Coronary artery (tissue), 2 donors: ENCODE results near the gene MAD1L1.

Experiments used
- DNase-seq: peaks from one replicate; pipeline ENCODE4 v3.0.0-alpha.2; 2017; ENCODE audit warnings: low spot score
- H3K27ac ChIP-seq, 2 donors: fragments of 200-600 bp; sonication (generic); one replicate each; pipeline ENCODE4 v1.5.1; 2016 to 2019
- H3K4me3 ChIP-seq: fragments of 200-600 bp; sonication (generic); 2 replicates; pipeline ENCODE4 v1.5.1; 2016; ENCODE audit warnings: mild to moderate bottlenecking, moderate library complexity
- TF ChIP-seq, protein P1 (sequence below): fragments of 200-600 bp; sonication (generic); IDR thresholded peaks from one replicate; pipeline ENCODE4 v1.5.1; 2019; ENCODE audit warnings: antibody characterized with exemption

Gene MAD1L1

DNA sequence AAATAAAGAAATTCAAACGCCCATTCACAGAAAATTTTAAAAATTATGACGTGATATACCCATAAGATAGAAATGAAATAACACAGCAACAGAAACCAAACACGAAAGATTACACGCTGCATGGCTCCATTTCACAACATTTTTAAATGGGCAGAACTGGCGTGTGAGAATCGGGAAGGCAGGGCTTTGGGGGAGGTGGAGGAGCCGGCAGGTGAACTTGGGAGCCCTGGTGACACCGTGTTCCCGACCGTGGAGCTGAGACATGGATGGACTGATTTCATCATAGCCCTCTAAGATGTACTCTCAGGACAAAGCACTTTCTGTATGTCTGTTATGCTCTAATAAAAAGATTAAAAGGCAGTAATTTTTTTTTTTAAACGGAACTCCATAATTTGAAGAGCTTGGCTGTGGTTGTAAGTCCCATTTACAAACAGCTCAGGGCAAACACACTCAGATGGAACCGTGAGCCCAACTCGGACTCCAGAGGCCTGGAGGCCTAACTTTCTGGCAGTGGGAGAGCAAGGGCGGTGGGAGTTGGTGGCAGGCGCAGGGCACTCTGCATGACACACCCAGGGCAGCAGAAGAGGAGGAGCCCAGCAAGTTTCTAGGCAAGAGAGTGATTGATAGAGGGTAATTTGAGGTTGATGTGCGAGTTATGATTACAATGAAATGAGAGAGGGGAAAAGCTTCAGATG is 203.4 kb downstream of the MAD1L1 start:
- DNase-seq: no peak
- Histone ChIP-seq H3K4me3 (no peak overlapping the region), H3K27ac (no peak overlapping the region)
- TF ChIP-seq, protein P1, sequence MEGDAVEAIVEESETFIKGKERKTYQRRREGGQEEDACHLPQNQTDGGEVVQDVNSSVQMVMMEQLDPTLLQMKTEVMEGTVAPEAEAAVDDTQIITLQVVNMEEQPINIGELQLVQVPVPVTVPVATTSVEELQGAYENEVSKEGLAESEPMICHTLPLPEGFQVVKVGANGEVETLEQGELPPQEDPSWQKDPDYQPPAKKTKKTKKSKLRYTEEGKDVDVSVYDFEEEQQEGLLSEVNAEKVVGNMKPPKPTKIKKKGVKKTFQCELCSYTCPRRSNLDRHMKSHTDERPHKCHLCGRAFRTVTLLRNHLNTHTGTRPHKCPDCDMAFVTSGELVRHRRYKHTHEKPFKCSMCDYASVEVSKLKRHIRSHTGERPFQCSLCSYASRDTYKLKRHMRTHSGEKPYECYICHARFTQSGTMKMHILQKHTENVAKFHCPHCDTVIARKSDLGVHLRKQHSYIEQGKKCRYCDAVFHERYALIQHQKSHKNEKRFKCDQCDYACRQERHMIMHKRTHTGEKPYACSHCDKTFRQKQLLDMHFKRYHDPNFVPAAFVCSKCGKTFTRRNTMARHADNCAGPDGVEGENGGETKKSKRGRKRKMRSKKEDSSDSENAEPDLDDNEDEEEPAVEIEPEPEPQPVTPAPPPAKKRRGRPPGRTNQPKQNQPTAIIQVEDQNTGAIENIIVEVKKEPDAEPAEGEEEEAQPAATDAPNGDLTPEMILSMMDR: no peak

GRCh38 chr7:2028733-2029132 is 204.0 kb downstream of the MAD1L1 start:
- TF ChIP-seq, protein P1: no peak
- Histone ChIP-seq H3K27ac (no peak overlapping the region), H3K4me3 (no peak overlapping the region)
- DNase-seq: no peak

GRCh38 chr7:2025188-2025587 is 207.6 kb downstream of the MAD1L1 start:
- H3K4me3 ChIP-seq: no peak overlapping the region
- TF ChIP-seq, protein P1: no peak

DNA sequence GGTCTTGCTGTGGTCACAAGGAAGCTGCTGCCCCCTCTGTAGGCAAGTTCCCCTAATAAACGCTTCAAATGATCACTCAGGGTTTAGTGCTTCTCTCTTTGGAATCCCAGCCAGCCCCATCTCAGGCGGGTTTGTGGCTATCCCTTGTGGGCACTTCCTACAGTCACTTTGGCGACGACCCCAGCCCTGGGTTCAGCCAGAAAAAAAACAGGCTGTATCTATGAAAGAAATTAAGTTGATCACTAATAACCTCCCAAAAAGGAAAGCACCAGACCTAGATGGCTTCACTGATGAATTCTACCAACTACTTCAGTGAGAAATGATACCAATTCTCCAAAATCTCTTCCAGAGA is 208.2 kb downstream of the MAD1L1 start:
- TF ChIP-seq, protein P1: no peak
- peak; percentile 63 for DNase-seq
- Histone ChIP-seq H3K4me3 (no peak overlapping the region), H3K27ac (peak overlapping the region in 1 of 2 donors; percentile 9)

More at GRCh38 chr7:2025188-2025587, 207.6 kb downstream of the MAD1L1 start:
- H3K27ac ChIP-seq: no peak overlapping the region
- no peak for DNase-seq

DNA sequence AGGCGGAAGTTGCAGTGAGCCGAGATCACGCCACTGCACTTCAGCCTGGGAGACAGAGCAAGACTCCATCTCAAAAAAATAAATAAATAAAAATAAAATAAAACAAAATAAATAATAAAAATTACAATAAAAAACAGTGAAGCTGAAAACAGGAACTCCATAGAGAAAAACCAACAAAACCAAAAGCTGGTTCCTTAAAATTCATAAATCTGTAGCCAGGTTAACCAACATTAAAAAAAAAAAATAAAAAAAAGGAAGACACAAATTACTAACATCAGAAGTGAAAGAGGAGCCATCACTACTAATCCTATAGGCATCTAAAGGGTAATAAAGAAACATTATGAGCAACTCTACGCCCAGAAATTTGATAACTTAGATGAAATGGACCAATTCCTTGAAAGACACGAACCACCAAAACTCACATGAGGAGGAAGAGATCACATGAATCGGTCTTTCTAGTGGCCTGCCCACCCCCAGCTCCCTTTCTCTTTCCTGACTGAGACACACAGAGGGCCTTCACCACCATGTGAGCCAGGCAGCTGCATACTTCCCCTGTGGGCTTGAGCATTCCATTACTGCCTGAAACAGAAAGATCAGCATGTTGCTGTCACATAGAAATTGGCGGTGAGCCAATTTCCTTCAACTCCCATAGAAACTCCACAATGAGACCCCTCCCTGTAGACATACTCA is 208.7 kb downstream of the MAD1L1 start:
- Histone ChIP-seq H3K27ac (peak overlapping the region in 1 of 2 donors; percentile 9), H3K4me3 (no peak overlapping the region)
- peak; percentile 43 for DNase-seq
- TF ChIP-seq, protein P1: no peak

DNA sequence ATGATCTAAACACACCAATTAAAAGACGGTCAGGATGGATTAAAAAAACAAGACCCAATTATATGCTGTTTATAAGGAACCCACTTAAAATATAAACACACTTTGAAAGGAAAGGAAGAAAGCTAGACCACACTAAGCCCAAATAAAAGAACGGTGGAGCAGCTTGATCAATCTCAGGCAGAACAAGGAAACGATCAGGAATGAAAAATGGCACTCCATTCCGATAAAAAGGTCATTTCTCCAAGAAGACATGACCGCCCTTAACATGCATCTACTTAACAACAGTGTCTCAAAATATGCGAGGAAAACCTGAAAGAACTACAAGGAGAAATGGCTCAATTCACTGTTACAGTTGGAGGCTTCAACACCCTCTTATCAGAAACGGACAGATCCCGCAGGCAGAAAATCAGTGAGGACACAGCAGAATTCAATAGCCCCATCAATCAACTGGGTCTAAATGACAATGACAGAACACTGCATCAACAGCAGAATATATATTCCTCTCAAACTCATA is 210.0 kb downstream of the MAD1L1 start:
- no peak for DNase-seq
- no peak overlapping the region for H3K27ac ChIP-seq
- TF ChIP-seq, protein P1: no peak
- no peak overlapping the region for H3K4me3 ChIP-seq

GRCh38 chr7:2022021-2022409 is 210.7 kb downstream of the MAD1L1 start:
- peak; percentile 57 for DNase-seq
- no peak overlapping the region for H3K27ac ChIP-seq
- no peak overlapping the region for H3K4me3 ChIP-seq
- TF ChIP-seq, protein P1: no peak
